GM15510 (cell line): ENCODE data around the gene RGS6.

Source experiments
- POLR2A ChIP-seq: IDR thresholded peaks from 3 replicates; pipeline ENCODE4 v1.6.1; 2011; ENCODE audit warnings: borderline replicate concordance; ENCODE audit not compliant: insufficient read length; ENCODE audit errors: extremely low read depth

Gene RGS6

GRCh38 chr14:72567226-72567625 lies 635.0 kb downstream of the RGS6 start:
- TF ChIP-seq POLR2A: no peak

DNA sequence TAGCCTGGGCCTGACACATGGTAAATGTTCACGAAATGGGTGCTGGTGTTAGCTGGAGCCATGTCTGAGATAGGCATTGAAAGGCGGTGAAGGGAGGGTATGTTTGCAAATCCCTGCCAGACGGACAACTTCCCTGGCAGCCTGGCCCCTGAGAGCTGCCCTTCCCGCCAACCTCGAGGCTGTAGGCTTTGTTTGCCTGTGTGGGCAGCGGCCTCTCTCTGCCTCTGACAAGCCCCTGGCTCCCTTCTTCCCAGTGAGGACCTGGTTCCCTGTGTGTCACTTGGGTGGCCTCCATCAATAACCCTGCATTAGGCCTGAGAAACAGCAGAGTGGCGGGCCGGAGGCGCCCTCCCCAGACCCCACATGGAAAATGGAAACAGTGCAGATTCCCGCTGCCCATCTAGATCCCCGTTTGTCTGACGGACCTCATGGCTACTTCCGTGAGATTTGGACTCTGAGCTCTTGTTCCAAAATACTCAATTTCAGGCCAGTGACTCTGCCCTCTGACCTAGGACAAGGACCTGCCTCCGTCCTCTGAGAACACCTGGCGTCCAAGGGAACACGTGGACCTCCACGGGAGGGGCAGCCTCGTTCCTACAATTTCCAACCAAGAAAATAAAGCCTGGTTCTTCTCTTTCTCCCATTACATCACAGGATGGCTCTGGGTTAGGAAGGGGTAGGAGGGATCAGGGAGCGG lies 636.2 kb downstream of the RGS6 start:
- no peak for TF ChIP-seq POLR2A

DNA sequence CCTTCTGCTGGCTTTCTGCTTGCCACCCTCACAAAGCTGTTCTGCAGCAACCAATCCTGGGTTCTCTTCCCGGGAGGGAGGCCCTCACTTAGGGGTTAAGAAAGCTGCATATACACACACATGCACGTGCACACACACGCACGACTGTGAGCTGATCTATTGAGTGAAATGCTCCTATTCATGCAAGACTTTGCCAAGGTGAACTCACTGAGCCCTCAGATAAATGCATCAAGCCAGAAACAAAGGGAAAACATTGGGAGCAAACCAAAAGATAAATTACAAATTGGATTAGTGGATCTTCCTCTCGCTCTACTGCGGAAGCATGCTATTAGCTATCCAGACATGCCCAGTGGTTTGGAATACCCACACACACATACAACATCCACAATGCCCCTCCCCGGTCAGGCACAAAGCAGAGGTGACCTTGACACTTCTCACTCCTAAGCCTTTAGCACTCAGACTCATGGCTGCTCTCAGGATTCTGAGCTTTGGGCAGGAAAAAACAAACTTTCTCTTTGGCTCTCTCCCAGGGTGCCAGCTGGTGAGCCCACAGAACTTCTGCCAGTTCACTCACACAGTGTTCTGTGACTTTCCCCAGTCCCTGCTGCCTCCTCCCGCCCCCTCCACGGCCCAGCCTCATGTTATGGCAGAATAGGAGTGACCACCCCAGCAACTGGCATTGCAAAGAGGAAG lies 641.6 kb downstream of the RGS6 start:
- no peak for TF ChIP-seq POLR2A

DNA sequence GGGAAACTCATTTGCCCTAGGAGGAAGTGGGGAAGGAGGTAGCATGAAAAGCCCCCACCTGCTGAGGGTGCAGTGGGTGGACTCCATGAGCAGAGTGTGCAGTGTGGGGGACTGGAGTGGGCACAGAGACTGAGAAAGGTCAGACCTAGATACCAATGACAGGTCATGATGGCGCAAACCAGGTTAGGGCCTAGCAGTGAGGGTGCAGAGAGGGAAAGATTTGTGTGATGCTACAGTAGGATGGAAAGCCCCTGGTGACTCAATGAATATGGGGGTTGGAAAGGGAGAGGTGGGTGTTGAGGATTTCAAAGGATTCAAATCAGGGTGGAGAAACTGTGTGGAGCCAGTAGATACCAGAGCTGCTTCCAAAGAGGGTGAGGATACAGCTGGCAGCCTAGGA lies 642.5 kb downstream of the RGS6 start:
- TF ChIP-seq POLR2A: no peak

- no peak for TF ChIP-seq POLR2A
These were observed 644.0 kb downstream of the RGS6 start for GRCh38 chr14:72576258-72576657.

DNA sequence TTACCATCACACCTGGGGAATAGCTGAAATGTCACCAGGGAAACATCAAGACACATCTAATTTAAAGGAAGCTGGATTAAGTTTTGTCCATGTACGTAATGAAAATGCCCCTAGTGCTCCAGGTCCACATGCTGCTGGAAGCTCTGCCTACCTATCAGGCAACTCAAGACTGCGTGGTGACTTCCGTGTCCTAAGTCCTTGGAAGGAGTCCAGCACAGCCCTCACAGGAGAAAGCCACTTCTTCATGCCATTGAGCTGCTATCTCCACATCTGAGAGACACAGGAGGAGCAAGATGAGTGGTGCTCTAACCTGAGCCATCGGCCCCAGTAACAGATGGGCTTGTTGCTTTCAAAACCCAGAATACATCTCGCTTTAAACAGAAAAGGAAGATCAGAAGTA lies 645.3 kb downstream of the RGS6 start:
- no peak for TF ChIP-seq POLR2A

GRCh38 chr14:72578514-72578913 lies 646.3 kb downstream of the RGS6 start:
- no peak for TF ChIP-seq POLR2A

DNA sequence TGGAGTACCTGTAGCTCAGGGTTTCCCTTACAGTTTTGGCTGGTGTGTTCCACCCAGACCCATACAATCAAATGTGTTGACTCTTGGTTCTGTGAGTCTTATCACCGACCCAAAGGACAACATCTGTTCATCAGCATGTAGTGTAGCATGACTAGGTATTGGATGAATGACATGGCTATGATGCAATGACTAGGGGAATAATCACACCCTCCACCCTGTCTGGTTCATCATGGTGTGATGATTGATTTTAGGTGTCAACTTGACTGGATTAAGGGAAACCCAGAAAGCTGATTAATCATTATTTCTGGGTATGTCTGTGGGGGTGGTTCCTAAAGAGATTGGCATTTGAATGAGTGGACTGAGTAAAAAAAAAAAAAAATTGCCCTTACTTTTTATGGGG lies 650.4 kb downstream of the RGS6 start:
- no peak for TF ChIP-seq POLR2A

DNA sequence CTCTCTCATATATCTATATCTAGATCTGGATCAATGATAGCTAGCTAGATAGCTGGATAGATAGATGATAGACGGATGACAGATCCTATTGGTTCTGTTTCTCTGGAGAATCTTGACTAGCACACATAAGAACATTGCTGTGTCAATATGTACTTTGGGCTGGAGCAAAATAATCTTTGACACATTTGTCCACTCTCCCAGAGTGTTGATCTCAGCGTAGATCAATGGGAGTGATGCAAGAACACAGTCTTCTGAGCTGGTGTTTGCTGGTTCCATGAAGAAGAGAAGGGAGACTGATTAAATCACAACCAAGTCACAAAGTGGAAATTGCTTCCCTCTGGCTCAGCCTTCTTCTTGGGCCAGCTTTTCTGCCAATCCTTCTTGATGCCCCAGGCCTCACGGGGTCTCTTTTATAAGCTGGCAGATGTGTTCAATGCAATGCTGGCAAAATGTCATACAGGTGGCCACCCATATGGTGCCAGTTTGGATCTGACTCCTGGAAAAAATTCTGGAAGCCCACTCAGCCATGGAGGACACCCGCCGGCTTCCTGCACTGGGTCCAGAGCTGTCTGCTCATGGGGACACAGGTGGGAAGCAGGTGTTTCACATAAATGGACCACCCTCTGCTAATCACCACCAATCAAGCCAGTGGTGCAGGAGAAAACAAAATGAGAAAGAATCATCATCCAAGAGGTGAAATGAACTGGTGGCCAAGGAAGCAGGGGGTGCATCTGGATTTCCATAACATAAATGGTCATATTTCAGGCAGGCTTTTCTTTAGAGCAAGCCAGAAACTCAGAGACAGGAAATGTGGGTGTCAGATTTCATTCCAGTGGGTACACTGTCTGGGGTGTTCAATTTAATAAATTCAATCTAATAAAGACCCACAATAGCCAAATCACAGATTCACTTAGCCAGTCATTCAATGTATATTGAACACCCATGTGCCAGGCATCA lies 651.4 kb downstream of the RGS6 start:
- TF ChIP-seq POLR2A: no peak

DNA sequence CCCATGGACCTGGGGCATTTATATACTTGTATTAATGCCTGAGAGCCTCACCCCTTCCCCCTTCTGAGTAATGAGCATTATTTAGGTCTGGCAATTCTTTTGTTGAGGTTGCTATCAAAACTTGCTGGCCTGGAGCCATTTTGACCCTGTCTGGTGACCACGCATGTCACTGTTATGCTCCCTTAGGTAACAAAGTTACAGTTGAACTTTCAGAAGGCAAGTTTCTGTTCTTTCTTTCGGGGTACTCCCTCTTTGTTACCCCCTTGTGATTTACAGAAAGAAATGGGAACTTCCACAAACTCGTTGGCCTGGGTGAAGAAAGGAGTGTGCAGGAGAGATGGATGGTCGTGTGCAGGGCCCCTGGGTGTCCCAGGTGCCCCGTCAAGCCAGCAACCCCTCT lies 656.3 kb downstream of the RGS6 start:
- no peak for TF ChIP-seq POLR2A

DNA sequence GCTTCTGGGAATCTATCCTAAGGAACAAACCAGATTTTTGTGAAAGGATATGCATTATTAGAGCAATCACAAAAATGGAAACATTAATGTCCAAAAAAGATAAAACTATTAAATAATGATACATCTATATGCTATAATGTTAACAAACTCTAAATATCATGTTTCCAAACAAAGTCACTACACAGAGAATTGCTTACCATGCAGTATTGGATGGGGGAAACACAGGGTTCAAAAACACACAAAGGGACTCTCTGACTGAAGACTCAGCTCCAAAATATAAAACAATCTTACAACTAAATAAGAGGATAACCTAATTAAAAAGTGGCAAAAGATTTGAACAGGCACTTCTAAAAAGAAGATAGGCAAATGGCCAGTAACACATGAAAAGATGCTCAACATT lies 657.4 kb downstream of the RGS6 start:
- TF ChIP-seq POLR2A: no peak

GRCh38 chr14:72590577-72590976 lies 658.3 kb downstream of the RGS6 start:
- no peak for TF ChIP-seq POLR2A

DNA sequence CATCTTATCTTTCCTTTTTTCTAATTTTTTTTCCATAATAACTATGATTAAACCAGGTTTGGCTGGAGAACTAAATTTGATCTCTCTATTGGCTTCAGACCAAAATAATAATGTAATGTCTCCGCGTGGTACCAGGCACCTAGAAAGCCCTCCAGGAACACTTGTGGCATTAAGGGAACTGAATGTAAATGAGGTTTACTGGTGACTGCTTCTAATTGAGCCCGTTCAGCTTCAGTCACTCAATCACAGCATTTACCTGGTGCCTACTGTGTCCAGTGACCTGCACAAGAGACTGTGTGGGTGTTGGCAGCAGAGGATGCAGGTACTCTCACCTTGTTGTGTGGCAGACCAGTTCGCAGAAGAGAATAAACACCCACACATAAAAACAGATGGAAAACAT lies 659.2 kb downstream of the RGS6 start:
- no peak for TF ChIP-seq POLR2A

DNA sequence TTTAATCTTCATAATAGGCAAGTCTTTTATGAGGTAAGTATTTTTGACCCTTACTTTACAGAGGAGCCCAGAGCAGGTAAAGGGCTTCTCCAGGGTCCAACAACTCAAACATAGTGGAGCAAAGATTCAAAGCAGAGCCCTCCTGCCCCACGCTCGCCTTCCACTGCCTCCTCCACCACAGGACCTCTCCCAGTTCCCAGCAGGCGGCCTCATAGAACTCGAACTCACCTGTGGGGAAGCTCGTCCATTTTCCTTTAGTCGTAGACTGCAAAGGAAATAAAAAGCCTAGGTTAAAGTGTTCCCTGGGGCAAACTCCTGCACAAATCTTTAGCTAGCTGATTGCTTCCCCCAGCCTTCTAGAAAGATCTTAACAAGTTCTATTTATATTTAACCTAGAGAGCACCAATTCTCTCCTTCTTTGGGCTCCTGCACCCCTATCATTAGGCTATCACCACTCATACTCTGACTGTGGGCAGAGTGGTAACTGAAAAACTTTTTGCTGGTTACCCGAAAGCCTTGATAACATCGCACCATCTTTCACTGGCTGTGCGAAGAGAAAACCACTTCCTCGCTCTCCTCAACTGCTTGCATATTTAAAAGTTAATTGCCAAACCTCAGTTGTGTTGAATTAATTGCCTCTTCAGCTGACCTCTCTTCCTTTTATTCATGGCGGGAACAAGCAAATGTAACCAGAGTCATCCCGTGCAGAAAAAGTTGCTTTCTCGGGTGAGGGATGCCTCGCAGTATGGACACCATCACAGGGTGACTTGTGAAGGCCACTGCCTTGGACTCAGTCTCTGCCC lies 662.1 kb downstream of the RGS6 start:
- no peak for TF ChIP-seq POLR2A
